GM19351 (cell line): Measurements from ENCODE around the gene LAG3.
"Not testable (repeated sequence)": the region's sequence is repeated elsewhere in the genome, so short reads cannot be mapped to it uniquely, and the experiment has no call there.

Experiments used
- ATAC-seq: cut with Tn5 transposase; IDR thresholded peaks from one replicate; pipeline ENCODE4 v1.9.1; 2021; ENCODE audit warnings: mild to moderate bottlenecking, moderate library complexity; ENCODE audit not compliant: unreplicated experiment

Gene LAG3

DNA sequence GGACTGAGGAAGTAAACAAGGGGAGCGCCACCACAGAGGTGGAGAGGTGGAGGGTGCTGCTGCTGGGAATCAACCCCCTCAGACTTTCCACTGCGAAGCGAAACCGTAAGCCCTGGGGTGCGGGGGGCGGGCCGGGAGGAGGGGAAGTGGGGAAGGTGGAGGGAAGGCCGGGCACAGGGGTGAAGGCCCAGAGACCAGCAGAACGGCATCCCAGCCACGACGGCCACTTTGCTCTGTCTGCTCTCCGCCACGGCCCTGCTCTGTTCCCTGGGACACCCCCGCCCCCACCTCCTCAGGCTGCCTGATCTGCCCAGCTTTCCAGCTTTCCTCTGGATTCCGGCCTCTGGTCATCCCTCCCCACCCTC lies at the start of gene LAG3:
Gene LAG3, plus strand, starts transcription at position 190 of the 365 bp plus-strand sequence. CDS start 333 bp downstream, outside the sequence.
- ATAC-seq, result no peak

DNA sequence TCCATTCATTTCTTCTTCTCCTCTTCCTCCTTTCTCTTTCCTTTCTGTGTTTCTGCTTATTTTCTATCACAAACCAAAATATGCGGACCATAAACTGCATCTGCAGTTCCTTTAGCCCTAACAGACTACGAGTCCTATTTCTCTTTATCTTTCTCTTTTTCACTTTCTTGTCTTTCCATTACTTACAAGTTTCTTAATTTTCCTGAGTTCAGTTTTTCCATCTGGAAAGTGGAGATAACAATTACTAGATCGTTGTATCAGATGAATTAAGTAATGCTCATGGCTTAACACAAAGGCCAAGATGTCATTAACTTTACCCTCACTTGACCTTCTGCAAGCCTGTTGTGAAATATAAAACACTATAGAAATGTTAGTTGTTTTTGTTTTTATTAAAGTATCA lies 49.5 kb upstream of the LAG3 start:
- no peak for ATAC-seq

DNA sequence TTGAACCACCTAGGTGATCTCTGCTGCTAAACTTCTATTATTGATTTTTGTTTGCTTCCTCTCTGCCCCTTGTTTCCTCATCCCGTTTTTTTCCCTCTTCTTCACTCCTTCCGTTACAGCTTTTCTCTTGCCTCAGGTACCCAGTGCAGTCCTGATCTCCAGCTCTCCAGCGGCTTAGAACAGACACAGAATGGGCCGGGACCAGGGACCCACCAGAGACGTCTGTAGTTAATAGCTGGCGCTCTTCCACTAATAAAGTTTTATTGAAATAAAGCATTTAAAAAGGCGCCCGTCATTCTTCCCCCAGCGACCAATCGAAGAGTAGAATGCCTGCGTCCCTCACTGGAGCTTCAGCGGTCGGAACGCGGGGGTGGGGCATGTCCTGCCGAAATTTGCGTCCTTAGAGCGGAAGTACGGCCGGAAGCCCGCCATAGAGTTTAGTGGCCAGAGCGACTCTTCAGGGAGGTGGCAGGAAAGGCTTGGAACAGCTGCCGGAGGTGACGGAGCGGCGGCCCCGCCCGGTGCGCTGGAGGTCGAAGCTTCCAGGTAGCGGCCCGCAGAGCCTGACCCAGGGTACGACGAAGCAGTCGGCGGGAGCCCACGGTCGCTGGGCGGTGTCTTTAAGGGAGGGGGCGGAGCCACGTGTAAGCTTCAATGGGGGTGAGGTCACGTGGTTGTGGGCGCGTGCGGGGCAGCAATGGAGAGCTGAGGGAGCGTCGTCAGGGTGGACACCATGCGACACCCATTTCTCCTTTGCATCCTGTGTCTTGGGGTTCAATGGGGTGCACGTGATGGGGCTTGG lies 48.5 kb upstream of the LAG3 start, which contains the start of gene COPS7A:
Gene COPS7A, plus strand, starts transcription at position 440 of the 802 bp plus-strand sequence. CDS start 611 bp downstream, outside the sequence.
- ATAC-seq, result peak; percentile 91

DNA sequence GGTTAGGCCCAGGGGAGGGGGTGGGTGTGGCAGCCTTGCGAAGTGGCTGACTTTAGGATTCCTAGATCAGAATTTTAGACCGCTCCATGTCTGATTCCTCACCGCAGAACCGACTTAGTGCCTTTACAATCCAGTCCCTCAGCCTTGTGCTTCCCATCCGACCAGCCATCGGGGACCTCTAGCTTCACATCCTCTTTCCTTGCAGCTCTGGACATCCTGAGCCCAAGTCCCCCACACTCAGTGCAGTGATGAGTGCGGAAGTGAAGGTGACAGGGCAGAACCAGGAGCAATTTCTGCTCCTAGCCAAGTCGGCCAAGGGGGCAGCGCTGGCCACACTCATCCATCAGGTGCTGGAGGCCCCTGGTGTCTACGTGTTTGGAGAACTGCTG lies 47.9 kb upstream of the LAG3 start:
- no peak for ATAC-seq

DNA sequence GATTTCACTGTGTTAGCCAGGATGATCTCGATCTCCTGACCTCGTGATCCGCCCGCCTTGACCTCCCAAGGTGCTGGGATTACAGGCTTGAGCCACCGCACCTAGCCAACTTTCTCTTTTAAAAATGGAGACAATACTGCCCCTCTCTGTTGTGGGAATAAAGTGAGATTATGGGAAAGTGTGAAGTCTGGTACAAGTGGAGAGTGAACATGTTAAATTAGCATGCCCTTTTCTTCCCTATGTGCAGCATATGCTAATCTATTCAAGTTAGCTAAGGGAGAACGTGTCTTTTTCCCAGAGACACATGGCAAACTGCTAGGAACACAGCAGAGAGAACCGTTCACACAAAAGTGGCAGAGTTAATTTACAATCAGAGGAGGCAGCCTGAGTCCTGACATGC lies 47.0 kb upstream of the LAG3 start:
- ATAC-seq, result no peak

DNA sequence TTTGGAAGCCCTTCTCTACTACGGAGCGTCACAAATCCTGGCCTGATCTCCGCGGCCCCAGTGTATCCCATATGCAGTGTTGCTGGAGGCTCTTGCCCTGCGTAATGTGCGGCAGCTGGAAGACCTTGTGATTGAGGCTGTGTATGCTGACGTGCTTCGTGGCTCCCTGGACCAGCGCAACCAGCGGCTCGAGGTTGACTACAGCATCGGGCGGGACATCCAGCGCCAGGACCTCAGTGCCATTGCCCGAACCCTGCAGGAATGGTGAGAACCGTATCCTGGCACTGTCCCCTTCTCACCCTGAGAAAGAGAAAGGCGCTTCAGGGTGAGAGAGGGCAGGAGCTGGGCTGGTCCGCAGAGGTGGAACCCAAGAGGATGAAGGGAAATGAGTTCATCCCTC lies 43.1 kb upstream of the LAG3 start:
- ATAC-seq, result no peak

DNA sequence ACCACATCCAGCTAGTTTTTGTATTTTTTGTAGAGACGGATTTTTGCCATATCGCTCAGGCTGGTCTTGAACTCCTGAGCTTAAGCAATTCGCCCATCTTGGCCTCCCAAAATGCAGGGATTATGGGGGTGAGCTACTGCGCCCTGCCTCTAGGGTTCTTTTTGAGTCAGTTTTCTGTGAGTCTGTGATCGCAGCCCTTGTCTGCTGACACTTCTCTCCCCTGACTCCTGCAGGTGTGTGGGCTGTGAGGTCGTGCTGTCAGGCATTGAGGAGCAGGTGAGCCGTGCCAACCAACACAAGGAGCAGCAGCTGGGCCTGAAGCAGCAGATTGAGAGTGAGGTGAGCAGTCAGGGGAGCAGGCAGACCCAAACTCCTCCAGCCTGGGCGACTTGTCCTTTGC lies 42.2 kb upstream of the LAG3 start:
- ATAC-seq, result no peak

DNA sequence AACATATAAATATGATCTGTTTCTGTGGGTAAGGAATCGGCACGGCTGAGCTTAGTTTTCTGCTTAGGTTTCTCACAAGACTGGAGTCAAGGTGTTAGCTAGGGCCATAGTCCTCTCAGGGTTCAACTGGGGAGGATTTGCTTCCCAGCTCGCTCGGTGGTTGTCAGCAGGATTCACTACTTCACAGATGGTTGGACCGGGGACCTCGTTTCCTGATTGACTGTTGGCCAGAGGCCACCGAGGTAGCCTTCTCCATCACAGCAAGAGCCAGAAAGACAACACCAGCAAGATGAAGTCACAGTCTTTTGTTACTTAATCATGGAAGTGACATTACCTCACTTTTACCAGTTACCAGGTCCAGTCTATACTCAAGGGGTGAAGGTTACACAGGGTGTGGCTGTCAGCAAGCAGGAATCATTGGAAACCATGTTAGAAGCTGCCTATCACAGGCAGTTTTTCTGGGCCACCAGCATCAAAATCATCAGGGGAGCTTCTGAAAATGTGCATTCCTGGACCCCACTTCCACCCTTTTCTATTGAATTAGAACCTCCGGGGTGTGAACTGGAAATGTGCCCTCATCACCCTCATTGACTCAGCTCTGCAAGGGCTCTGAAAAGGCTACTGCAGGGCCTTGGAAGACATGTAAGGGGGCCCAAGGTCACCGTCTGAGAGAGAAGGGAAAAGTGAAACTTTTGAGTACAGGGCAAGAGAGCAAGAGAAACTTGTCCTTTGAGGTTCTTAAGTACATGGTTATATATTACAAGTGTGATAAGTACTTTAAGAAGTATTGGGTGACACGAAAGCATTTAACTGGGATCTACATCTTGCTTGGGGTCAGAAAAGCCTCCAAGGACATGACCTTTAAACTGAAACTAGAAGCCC lies 37.6 kb upstream of the LAG3 start:
- ATAC-seq, result no peak

DNA sequence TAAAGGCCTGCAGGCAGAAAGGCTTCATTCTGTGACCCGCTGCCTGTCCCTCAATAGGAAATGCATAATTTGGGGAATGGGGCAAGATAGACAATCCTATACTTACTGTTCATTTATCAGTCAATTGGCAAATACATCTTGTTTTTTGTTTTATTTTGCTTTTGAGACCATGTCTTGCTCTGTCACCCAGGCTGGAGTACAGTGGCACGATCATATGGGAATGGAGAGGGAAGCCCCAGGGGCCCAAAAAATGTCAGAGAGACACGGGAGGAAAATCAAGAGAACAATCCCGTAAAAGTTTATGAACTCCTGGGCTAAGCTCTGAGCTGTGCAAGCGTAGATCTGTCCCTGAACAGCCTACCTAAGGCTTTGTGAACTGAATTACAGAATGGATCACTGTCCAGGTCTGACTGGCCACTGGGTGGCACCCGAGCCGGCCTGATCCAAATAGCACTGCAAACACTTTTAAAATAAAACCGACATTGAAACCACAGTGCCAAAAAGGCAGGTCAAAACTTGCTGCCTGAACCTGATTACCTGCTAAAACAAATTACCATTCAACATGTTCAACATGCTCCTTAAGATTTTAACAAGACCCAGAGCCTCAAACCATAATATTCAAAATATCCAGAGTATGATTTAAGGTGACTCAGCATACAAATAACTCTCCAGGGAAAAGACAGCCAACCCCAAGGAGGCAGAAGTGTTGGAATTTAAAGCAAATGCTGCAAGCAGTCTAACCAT lies 36.7 kb upstream of the LAG3 start:
- no peak for ATAC-seq

DNA sequence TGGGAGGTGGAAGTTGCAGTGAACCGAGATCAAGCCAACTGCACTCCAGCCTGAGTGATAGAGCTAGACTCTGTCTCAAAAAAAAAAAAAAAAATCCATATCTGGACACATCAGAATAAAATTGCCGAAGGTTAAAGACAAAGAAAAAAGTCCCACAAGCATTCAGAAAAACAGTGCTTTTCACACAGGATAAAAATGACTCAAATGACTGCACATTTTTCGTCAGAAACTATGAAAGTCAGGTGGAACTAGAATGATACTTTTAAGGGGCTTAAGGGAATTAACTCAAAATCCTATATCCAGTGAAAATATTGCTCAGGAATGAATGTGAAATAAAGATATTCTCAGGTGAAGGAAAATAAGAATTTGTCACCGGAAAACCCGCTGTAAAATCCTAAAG lies 35.6 kb upstream of the LAG3 start:
- ATAC-seq, result no peak

DNA sequence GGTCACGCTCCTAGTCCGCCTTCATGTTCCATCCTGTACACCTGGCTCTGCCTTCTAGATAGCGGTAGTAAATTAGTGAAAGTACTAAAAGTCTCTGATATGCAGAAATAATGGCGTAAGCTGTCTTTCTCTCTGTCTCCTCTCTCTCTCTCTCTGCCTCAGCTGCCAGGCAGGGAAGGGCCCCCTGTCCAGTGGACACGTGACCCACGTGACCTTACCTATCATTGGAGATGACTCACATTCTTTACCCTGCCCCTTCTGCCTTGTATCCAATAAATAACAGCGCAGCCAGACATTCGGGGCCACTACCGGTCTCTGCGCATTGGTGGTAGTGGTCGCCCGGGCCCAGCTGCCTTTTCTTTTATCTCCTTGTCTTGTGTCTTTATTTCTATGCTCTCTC lies 30.2 kb upstream of the LAG3 start:
- not testable (repeated sequence) for ATAC-seq

DNA sequence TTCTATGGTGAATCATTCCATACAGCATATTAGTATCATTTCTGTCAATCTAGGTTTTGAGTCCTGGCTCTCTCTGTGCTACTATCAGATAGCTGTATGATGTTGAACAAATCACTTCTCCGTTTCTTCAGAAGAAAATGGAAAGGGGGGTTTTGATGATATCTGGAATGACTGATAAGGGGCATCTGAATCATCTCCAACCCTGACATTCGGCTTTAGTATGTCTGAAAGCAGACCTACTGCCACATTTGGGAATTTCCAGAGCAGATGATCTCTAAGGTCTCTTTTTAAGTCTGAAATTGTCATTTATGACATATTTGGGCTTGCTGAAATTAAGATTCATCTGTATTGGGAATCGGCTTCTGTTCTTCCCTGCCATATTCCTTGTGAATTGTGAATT lies 29.5 kb upstream of the LAG3 start:
- ATAC-seq, result no peak

DNA sequence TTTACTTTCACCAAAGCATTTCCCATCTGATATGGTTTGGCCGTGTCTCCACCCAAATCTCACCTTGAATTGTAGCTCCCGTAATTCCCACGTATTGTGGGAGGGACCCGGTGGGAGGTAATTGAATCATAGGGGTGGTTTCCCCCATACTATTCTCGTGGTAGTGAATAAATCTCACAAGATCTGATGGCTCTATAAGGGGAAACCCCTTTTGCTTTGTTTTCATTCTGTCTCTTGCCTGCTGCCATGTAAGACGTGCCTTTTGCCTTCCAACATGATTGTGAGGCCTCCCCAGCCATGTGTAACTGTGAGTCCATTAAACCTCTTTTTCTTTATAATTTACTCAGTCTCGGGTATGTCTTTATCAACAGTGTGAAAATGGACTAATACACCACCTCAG lies 29.0 kb upstream of the LAG3 start:
- ATAC-seq, result not testable (repeated sequence)

DNA sequence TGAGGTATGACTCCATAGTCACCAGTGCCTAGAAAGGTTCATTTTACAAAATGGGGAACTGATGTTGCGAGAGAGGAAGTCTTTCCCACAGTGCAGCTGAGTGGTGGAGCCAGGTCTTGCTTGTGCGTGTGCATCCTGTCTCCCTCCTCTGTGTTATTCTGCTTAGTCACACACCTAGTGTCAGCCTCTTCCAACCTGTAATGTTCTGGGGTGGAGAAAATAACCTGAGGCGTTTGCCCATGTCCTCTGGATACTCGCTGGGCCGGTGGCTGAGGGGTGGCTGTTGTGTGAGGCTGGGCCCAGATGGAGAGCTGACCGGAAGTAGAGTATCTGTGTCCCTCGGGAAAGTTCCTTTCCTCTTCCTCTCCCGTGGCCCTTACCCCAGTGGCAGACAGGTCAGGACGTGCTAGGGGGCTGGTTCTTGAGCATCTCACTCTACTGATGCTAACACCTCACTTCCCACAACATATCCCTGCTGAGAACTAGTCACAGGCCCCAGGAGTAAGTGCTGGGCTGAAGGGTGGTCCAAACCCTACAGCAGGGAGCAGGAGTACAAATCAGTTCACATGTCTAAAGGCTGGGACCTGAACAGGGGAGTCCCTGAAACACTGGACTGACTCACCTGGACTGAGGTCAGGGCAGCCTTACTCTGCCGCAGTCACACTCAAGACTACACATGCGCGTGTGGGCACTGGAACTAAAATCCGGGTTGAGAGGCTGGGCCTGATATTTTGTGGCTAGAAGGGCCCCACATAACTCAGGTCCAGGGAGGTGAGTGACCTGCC lies 26.4 kb upstream of the LAG3 start:
- ATAC-seq, result no peak

DNA sequence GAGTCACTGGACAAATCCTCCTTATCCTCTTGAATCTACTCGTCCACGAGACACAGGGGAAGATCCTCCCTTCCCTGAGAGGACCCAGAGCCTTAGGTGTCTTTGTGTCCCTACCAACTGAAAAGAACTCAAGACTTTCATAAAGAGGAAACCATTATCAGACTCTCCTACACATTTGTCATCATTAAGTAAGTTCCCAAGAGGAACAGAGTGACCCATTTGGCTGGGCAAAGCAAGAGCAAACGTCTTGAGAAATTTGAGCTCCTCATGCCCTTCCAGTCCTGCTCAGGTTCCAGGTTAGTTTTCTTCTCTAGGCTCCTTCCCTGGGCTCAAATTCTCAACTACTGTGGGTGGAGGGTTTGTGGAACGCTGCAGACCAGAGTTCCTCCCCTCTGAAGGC lies 25.1 kb upstream of the LAG3 start:
- ATAC-seq, result no peak

DNA sequence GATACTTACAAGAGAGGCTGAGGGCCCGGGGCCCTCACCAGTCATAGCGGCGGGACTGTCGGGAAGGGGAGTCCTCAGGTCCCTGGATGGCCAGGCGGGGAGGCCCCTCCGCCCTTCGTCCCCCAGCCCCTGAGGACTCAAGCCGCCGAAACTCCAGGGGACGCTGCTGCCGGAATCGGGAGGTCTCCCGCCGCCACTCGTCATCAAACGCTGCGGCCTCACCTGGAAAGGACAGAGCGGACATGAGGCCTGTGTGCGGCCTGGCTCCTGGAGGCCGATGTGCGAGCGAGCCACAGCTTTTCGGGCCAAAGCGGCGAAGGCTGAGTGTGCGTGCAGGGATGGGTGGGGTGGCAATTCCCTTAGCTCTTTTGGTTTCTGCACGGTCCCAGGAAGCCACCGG lies 23.6 kb upstream of the LAG3 start:
- no peak for ATAC-seq

DNA sequence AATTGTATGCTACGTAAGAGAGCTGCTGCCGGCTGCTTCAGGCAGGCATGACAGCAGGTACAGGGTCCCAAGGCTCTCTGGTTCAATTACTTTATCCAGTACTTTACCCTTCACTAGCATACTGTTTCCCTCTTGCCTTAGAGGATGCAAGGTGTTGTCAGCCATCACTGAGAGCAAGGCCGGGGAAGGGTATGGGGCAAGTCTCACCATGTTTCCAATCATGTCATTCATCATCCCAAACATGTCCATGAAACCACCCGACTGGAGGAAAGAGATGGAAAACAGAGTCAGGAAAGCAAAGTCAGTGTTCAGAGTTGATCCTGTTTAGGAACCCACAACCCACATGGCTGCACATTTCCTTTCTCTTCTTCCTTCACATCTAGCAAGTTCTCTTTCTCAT lies 21.8 kb upstream of the LAG3 start:
- ATAC-seq, result no peak

DNA sequence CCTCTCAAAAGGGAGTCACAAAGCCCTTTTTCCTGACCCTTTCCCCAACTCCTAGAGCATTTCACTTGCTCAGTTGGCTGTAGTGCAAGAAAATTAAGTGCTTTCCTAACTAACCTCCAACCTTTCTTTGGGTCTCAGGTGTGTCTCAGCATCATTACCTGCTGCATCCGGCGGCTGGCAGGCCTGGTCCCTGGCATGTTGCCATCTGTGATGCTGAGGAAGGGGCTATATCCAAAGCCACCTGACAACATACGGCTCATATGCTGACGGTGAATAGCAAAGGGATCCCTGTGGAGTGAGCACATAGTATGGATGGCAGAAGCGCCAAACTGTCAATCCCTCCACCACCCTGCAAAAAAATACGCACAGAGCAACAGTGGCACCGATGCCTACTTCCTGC lies 20.6 kb upstream of the LAG3 start:
- no peak for ATAC-seq

DNA sequence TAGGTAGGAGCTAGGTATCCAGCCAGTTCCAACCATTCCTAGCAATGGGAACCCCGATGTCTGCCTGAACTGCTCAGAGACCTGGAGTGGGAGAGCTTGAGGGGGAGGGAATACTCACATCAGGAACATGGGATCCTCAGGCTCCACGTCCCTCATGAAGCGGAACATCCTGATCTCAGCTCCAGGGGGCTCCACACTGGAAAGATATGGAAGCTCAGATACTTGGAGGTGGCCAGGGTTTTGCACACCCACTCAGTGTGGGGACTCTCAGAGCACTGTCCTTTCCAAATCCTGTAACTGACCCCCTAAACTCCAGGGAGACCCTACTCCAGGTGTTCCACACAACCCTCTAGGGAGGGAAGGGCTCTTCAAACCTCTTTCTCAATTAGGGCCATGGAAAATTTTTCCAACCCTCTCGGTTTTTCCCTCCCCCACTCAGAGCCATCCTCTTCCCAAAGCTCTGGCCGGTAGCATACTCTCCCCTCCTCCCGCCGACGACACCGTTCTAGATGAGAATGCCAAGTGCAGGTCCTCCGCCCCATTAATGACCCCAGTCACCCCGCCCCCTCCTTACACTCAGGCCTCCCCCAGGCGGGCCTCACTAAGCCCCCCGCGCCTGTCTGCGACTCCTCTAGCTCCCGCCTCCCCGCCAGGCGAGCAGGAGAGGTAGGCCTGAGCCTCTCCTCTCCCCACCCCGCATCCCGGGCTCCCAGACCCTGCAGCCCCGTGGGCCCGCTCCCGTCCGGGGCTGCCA lies 20.0 kb upstream of the LAG3 start:
- ATAC-seq, result peak; percentile 3
